IgD-negative memory B cell (primary cell): ENCODE results near the gene LYZL6. TPM values are rescaled to one million over a fixed set of nuclear protein-coding genes. Genes with fewer than 3 reads are reported as not detected.
"Not testable (repeated sequence)": the region's sequence is repeated elsewhere in the genome, so short reads cannot be mapped to it uniquely, and the experiment has no call there.

Source experiments
- H3K27ac Mint-ChIP-seq, 3 donors: one replicate each; pipeline ENCODE4 v1.8.0; 2020 to 2022; ENCODE audit warnings: mild to moderate bottlenecking in 3 of 3, mixed read lengths in 3 of 3, moderate library complexity in 1 of 3
- H3K27me3 Mint-ChIP-seq: one replicate; pipeline ENCODE4 v1.8.0; 2021; ENCODE audit warnings: mixed read lengths
- H3K36me3 Mint-ChIP-seq: one replicate; pipeline ENCODE4 v1.8.0; 2020; ENCODE audit warnings: mild to moderate bottlenecking, mixed read lengths
- H3K4me1 Mint-ChIP-seq, 3 donors: one replicate each; pipeline ENCODE4 v1.8.0; 2020 to 2022; ENCODE audit warnings: mixed read lengths in 3 of 3, mild to moderate bottlenecking in 1 of 3
- H3K4me3 Mint-ChIP-seq, 4 donors: one replicate each; pipeline ENCODE4 v1.8.0; 2020 to 2022; ENCODE audit warnings: mild to moderate bottlenecking in 4 of 4, mixed read lengths in 4 of 4, moderate library complexity in 3 of 4
- H3K9me3 Mint-ChIP-seq, 3 donors: one replicate each; pipeline ENCODE4 v1.8.0; 2020 to 2021; ENCODE audit warnings: mixed read lengths in 3 of 3, mild to moderate bottlenecking in 1 of 3
- polyA plus RNA-seq: library from polyadenylated mRNA; unstranded; fragments of 300-500 nt; fragmentation: Illumina TruSeq; gene quantifications from one replicate; pipeline ENCODE4 v1.2.3, GENCODE V29; 2021

Gene LYZL6
- polyA plus RNA-seq, 1 donor from 2014 or later, result not detected

DNA sequence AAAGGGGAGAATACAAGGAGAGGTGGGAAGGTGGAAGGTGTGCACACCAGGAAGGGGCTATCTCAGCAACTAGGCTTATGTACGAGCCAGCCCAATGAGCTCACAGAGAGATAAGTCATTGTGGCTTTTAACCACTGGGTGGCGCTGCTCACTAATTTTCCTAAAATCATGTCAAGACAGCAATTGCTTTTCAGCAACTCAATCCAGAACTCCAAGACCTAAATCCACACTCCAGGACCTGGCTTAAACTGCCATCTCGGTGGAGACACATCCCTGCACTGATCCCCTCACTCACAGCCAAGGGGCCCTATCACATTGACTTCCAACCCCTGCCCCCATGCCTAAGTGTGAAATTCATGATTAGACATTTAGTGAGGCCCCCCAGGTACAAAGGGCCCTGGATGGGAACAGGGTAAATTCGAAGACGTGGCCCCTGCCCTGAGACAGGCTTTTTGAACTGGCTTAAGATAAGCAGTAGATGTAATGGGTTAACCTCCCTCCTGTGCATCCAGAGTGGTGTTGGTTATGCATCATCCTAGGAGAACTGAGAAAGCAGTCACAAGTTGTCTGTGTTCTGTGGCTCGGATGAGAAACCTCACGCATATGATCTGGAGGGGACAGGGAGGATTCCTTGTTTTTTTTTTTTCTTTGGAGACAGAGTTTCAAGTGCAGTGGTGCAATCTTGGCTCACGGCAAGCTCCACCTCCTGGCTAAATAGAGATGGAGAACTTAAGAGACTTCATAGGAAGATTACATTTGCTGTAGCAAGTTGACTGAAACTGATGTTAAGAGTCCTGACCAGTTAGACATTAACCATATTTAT lies 26.3 kb upstream of the LYZL6 start:
- H3K9me3 Mint-ChIP-seq, result no peaks in the 10 kb centered on the region
- peaks cover 0 to 4% (median 0%) of the 10 kb centered on the region in 3 donors for H3K4me1 Mint-ChIP-seq
- H3K36me3 Mint-ChIP-seq, result no peaks in the 10 kb centered on the region
- H3K27ac Mint-ChIP-seq, result no peak overlapping the region
- peaks cover 11% of the 10 kb centered on the region for H3K27me3 Mint-ChIP-seq
- no peak overlapping the region for H3K4me3 Mint-ChIP-seq

DNA sequence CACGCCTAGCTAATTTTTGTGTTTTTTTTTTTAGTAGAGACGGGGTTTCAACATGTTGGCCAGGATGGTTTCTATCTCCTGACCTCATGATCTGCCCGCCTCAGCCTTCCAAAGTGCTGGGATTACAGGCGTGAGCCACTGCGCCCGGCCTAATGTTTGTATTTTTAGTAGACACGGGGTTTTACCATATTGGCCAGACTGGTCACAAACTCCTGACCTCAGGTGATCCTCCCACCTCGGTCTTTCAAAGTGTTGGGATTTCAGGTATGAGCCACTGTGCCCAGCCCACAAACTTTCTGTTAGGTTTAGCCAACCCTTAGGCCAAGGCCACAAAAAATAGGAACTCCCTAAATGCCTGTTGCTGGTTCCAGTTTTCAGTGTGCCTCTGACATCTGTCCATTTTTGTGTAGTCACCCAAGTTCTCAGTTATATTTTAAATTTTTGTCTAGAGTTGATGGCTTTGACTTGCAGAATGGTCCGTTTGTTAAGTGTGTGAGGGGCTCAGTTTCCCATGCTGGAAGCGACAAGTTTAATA lies 25.1 kb upstream of the LYZL6 start:
- Mint-ChIP-seq H3K9me3 (no peaks in the 10 kb centered on the region), H3K27me3 (peaks cover 15% of the 10 kb centered on the region), H3K27ac (no peak overlapping the region), H3K36me3 (no peaks in the 10 kb centered on the region), H3K4me3 (no peak overlapping the region), H3K4me1 (peaks cover 0 to 4% (median 0%) of the 10 kb centered on the region in 3 donors)

DNA sequence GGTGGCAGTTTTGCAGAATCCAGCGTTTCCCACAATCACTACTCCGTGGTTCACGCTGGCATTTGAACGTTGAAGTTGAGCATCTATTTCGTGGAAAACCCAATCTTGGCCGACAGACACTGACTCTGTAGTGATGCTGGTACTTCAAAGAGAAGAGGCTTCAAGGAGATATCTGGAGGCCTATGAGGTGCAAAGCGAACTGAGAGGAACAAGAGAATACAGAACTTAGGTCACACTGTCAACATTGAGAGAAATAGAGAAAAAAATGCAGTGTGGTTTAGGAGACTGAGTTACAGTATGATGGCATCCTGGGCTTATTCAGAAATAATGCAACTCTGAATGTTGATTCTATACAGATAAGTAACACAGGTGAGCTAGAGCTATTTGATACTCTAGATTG lies 21.8 kb upstream of the LYZL6 start:
- no peak overlapping the region for H3K27ac Mint-ChIP-seq
- no peak overlapping the region for H3K4me3 Mint-ChIP-seq
- peaks cover 20% of the 10 kb centered on the region for H3K27me3 Mint-ChIP-seq
- no peaks in the 10 kb centered on the region for H3K36me3 Mint-ChIP-seq
- peaks cover 0 to 4% (median 0%) of the 10 kb centered on the region in 3 donors for H3K4me1 Mint-ChIP-seq
- no peaks in the 10 kb centered on the region for H3K9me3 Mint-ChIP-seq

DNA sequence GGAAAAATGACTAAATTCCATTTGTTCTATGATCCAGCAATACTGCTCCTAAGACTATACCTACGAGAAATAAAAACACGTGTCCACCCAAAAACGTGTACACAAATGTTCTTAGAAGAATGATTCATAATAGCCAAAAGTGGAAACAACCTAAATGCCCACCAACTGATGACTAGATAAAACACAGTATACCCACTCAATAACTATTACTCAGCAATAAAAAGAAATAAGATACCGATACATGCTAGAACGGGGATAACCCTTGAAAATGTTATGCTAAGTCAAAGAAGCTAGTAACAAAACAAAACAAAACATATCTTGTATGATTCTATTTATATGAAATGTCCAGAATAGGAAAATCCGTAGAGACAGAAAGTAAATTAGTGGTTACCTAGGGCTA lies 20.1 kb upstream of the LYZL6 start:
- Mint-ChIP-seq H3K4me1 (no peaks in the 10 kb centered on the region), H3K27me3 (peaks cover 15% of the 10 kb centered on the region), H3K4me3 (no peak overlapping the region), H3K9me3 (no peaks in the 10 kb centered on the region), H3K36me3 (no peaks in the 10 kb centered on the region), H3K27ac (no peak overlapping the region)

DNA sequence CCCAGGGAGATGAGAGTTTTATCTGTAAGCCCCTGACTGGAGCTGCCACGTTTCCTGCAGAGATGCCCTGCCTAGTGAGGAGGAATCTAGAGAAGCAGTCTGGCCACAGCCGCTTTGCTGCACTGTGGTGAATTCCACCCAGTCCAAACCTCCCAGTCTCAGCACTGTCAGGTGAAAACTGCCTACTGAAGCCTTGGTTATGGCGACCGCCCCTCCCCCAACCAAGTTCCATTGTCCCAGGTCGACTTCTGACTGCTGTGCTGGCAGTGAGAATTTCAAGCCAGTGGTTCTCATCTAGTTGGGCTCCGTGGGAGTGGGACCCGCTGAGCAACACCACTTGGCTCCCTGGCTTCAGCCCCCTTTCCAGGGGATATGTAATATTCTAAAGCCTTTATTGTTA lies 10.2 kb upstream of the LYZL6 start:
- Mint-ChIP-seq H3K27me3 (peaks cover 5% of the 10 kb centered on the region), H3K4me3 (no peak overlapping the region), H3K4me1 (no peaks in the 10 kb centered on the region), H3K9me3 (peaks cover 0 to 3% (median 0%) of the 10 kb centered on the region in 3 donors), H3K36me3 (peaks cover 1% of the 10 kb centered on the region), H3K27ac (no peak overlapping the region)

DNA sequence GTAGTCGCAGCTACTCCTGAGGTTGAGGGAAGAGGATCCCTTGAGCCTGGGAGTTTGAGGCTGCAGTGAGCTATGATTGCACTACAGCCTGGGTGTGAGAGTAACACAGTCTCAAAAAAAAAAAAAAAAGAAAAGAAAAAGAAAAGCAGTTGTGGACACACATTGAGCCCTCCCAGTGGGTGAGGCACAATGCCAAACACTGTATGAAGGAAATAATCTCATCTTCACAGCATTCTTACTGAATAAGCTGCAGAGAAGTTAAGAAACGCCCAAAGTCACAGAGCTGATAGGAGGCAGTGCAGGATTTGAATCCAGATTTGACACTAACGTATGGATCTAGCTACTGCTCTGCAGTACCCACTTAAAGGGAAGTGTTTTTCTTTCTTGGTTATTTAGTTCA lies 5.9 kb upstream of the LYZL6 start:
- Mint-ChIP-seq H3K4me3 (no peak overlapping the region), H3K27me3 (no peaks in the 10 kb centered on the region), H3K4me1 (no peaks in the 10 kb centered on the region), H3K27ac (no peak overlapping the region), H3K36me3 (peaks cover 1% of the 10 kb centered on the region), H3K9me3 (no peaks in the 10 kb centered on the region)

DNA sequence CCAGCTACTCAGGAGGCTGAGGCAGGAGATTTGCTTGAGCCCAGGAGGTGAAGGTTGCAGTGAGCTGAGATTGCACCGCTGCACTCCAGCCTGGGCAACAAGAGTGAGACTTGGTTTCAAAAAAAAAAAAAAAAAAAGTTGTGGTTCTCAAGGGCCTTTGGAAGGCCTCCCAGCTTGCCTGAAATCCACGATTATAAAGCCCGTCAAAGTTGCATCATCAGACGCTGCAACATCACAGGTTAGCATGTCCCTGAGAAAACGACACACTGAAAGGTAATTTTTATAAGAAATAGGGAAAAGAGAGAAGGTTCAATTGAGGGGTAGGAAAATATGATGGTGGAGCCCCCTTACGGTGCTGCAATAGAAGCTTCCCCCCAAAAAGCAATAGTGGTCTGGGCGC lies 4.6 kb upstream of the LYZL6 start:
- Mint-ChIP-seq H3K9me3 (no peaks in the 10 kb centered on the region), H3K4me3 (no peak overlapping the region), H3K36me3 (peaks cover 1% of the 10 kb centered on the region), H3K27ac (no peak overlapping the region), H3K4me1 (no peaks in the 10 kb centered on the region), H3K27me3 (peaks cover 5% of the 10 kb centered on the region)

DNA sequence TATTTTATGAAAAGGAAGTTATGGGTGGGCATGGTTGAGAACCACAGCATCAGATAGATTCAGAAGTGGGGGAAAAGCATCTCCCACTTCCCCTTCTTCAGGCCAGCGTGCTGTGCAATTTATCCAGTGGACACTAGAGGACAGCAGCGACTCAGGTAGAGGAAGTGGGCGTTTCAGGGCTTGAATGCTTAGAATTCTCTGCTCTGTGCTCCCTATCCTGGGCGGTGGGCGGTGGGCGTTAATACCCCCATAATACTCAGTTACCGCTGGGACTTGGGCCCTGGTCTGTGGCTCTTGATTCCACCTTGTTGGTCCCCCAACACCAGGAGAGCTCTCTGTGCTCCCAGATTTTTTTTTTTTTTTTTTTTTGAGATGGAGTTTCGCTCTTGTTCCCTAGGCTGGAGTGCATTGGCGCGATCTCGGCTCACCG lies 3.7 kb upstream of the LYZL6 start:
- H3K36me3 Mint-ChIP-seq, result no peaks in the 10 kb centered on the region
- H3K4me1 Mint-ChIP-seq, result no peaks in the 10 kb centered on the region
- H3K27ac Mint-ChIP-seq, result no peak overlapping the region
- peaks cover 7% of the 10 kb centered on the region for H3K27me3 Mint-ChIP-seq
- H3K4me3 Mint-ChIP-seq, result no peak overlapping the region
- H3K9me3 Mint-ChIP-seq, result no peaks in the 10 kb centered on the region

DNA sequence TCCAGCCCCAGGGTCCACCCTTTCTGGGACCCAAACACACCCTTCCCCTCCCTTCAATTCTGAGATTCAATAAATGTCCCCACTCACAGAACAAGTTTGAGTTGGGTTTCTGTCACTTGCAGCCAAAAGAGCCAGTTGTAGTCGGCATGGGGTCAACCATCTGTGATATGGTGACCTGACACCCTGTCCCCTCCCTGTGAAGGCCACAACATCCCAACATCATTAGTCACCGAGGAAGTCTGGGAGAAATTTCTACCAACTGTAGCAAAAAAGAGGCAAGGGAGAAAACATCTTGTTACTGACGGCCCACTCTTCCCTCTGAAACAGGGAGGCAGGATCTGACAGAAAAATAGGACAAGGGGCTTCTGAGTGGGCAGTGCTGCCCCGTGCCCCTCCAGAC lies 638 bp upstream of the LYZL6 start:
- Mint-ChIP-seq H3K4me3 (peak overlapping the region in 1 of 4 donors; percentile 27), H3K4me1 (no peaks in the 10 kb centered on the region), H3K27me3 (peaks cover 7% of the 10 kb centered on the region), H3K9me3 (no peaks in the 10 kb centered on the region), H3K27ac (no peak overlapping the region), H3K36me3 (no peaks in the 10 kb centered on the region)

DNA sequence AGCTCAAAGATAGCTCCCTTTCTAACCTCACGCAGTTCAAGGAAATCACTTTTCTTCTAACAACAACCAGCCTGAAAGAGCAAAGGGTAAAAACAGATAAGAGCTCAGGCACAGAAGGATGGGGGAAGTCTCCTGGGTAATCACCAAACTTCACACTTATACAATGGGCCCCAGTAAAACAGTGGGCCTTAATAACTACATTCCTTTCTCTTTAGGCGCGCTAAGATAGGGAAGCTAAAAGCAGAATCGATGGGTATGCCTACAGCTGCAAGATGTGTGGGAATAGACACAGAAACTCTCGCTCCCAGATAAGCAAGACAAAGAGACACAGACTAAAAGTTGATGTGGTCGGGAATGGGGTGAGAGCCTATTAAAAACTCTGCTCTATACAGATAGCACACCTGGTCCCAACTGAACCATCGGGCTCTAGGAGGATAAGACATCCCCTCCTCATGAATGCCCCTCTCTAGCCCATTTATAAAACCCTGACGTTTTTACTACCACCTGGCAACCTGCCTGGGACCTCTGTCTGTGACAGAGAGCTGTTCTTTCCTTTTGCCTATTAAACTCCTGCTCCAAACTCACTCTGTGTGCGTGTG lies 826 bp downstream of the LYZL6 start:
- Mint-ChIP-seq H3K4me3 (no peak overlapping the region), H3K27ac (peak overlapping the region in 1 of 3 donors; percentile 36), H3K36me3 (no peaks in the 10 kb centered on the region), H3K9me3 (no peaks in the 10 kb centered on the region), H3K4me1 (no peaks in the 10 kb centered on the region), H3K27me3 (peaks cover 7% of the 10 kb centered on the region)

DNA sequence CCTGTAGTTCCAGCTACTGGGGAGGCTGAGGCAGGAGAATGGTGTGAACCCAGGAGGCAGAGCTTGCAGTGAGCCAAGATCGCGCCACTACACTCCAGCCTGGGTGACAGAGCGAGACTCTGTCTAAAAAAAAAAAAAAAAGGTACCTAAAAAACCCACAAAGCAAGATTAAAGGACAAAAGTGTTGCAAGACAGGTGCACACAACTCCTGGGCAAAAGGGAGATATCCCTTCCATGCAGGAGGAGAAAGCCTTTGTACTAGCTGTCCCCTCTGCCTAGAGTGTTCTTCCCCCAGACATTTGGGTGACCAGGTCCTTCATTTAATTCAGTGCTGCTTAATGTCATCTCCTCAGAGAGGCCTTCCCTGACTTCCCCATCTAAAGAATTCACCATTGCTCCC lies 5.0 kb downstream of the LYZL6 start:
- H3K27me3 Mint-ChIP-seq, H3K36me3 Mint-ChIP-seq, H3K4me3 Mint-ChIP-seq, H3K9me3 Mint-ChIP-seq, H3K4me1 Mint-ChIP-seq, H3K27ac Mint-ChIP-seq: not testable (repeated sequence)

DNA sequence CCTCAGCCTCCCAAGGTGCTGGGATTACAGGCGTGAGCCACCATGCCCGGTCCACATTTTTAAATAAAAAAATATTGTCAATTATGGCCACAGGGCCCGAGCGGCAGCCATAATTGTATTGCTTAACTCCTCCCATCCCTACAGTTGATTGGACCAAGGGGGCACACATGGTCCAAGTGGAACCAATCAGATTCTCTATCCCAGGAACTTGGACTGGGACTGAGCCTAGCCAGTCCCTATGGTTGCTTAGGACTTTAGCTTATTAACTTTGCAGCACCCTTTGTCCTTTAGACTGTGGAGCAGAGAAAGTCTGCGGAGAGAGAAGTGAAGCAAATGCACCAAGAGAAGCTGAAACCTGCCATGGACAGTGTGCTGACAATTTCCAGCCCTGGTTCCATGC lies 7.5 kb downstream of the LYZL6 start:
- H3K4me1 Mint-ChIP-seq, result no peaks in the 10 kb centered on the region
- H3K9me3 Mint-ChIP-seq, result no peaks in the 10 kb centered on the region
- H3K27me3 Mint-ChIP-seq, result peaks cover 4% of the 10 kb centered on the region
- H3K27ac Mint-ChIP-seq, result no peak overlapping the region
- no peak overlapping the region for H3K4me3 Mint-ChIP-seq
- H3K36me3 Mint-ChIP-seq, result no peaks in the 10 kb centered on the region

DNA sequence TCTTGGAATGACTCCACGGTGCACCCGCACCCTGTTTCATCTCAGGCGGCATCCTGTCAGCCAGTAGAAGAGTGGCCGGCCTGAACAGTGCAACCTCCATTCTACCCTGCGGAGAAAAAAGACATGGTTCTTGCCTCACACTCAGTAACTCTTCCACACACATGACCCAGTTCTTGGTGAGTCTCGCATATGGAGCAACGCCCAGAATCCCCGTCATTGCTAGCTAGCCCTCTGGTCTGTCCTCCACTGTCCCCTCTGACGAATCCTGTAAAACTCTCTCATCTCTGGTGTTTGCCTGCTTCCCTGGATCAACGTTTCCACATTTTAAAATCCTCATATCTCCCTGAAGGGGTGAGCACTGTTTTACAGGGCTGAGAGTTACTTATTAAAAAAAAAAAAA lies 8.8 kb downstream of the LYZL6 start:
- Mint-ChIP-seq H3K4me3 (no peak overlapping the region), H3K27me3 (peaks cover 4% of the 10 kb centered on the region), H3K4me1 (peaks cover 5 to 6% (median 6%) of the 10 kb centered on the region in 3 donors), H3K9me3 (no peaks in the 10 kb centered on the region), H3K36me3 (no peaks in the 10 kb centered on the region), H3K27ac (no peak overlapping the region)

DNA sequence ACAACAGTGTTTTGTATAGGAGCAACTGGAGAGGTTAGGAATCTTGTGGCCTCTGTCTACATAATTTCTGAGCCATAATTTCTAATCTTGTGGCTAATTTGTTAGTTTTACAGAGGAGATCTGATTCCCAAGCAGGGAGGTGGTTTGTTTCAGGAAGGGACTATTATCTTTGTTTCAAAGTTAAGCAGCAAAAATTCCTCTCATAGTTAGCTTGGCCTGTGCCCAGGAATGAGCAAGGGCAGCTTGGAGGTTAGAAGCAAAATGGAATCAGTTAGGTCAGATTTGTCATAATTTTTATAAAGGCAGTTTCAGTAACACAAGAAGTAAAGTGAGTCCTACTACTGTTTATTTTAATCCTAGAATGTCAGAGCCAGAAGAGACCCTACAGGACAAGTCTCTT lies 10.9 kb downstream of the LYZL6 start:
- Mint-ChIP-seq H3K36me3 (no peaks in the 10 kb centered on the region), H3K4me3 (no peak overlapping the region), H3K4me1 (peaks cover 5 to 7% (median 6%) of the 10 kb centered on the region in 3 donors), H3K9me3 (no peaks in the 10 kb centered on the region), H3K27ac (no peak overlapping the region), H3K27me3 (peaks cover 4% of the 10 kb centered on the region)

DNA sequence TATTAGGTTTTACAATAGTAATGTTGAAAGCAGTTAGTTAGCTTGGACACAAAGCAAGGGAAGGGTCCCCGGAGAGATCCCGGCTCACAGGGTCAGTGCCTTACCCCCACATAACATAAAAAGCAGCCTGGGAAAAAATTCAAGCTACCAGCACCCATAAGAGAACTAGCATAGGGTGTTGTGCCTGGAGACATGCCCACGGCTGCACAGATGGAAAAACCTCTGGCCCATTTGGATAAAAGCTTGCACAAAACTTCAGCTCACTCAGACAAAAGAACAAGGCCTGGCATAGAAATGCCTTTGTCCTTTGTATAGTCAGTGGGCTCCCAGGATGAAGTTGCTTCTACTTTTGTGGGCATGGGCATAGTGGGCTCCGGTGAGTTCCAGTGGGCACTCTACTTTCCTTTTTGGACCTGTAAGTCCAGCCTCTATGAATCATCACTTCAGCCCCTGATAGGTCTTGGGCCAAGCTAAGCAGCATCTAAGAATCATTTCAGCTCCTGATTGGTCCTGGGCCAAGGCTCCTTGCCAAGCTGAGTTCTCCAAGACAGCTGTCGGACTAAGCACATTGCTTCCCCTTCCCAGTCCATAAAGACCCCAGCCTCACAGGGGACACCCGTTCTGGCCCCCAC lies 11.6 kb downstream of the LYZL6 start:
- Mint-ChIP-seq H3K4me3 (no peak overlapping the region), H3K9me3 (no peaks in the 10 kb centered on the region), H3K27ac (no peak overlapping the region), H3K36me3 (no peaks in the 10 kb centered on the region), H3K27me3 (peaks cover 4% of the 10 kb centered on the region), H3K4me1 (peaks cover 5 to 7% (median 6%) of the 10 kb centered on the region in 3 donors)
